ENCODE measurements around the gene CRACR2A.

Gene CRACR2A

DNA sequence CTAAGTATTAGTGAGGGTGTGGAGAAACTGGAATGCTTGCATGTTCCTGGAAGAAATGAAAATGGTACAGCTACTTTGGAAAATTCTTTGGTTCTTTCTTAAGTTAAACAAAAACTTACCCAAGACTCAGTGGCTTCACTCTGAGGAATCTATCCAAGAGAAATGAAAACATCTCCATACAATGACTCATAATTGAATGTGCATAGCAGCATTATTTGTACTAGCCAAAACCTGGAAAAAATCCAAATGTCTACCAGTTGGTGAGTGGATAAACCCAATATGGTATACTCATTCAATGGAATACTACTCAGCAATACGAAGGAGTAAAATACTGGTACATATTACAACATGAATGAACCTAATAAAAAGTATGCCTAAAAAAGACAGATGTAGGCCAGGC, 18.0 kb upstream of the CRACR2A start:
- Histone ChIP-seq H3K4me3 (ENCODE audit: low read length) (no peak overlapping the region), H3K4me2 (ENCODE audit: low read depth, low read length) (no peak overlapping the region), H4K20me1 (ENCODE audit: insufficient read depth, low read length) (no peaks in the 10 kb centered on the region), H3K9me2 (replicated peaks; ENCODE audit: insufficient read depth, low read length) (no peaks in the 10 kb centered on the region), H3K36me3 (replicated peaks; ENCODE audit: insufficient read depth, low read length) (no peaks in the 10 kb centered on the region), H3F3A (ENCODE audit: insufficient read depth, low read length) (no peaks in the 10 kb centered on the region), H3K27ac (ENCODE audit: low read length) (no peak overlapping the region), H3K9me3 (replicated peaks; ENCODE audit: insufficient read depth, low read length) (no peaks in the 10 kb centered on the region), H3K79me2 (ENCODE audit: low read length) (no peaks in the 10 kb centered on the region), H2AFZ (ENCODE audit: low read length) (no peak overlapping the region), H3K4me1 (ENCODE audit: low read length) (no peaks in the 10 kb centered on the region), H3K27me3 (replicated peaks; ENCODE audit: insufficient read depth, low read length) (no peaks in the 10 kb centered on the region), H3K9ac (ENCODE audit: low read length) (no peak overlapping the region)
- TF ChIP-seq, protein P1, sequence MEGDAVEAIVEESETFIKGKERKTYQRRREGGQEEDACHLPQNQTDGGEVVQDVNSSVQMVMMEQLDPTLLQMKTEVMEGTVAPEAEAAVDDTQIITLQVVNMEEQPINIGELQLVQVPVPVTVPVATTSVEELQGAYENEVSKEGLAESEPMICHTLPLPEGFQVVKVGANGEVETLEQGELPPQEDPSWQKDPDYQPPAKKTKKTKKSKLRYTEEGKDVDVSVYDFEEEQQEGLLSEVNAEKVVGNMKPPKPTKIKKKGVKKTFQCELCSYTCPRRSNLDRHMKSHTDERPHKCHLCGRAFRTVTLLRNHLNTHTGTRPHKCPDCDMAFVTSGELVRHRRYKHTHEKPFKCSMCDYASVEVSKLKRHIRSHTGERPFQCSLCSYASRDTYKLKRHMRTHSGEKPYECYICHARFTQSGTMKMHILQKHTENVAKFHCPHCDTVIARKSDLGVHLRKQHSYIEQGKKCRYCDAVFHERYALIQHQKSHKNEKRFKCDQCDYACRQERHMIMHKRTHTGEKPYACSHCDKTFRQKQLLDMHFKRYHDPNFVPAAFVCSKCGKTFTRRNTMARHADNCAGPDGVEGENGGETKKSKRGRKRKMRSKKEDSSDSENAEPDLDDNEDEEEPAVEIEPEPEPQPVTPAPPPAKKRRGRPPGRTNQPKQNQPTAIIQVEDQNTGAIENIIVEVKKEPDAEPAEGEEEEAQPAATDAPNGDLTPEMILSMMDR (IDR thresholded peaks at IDR 0.05; ENCODE audit: low read length) = no peak
- TF ChIP-seq EZH2 (optimal IDR thresholded peaks at IDR 0.05; ENCODE audit: low read depth, low read length) (no peak), EZH2phosphoT487 (IDR thresholded peaks at IDR 0.05; ENCODE audit: low read length) (no peak)
- DNase-seq = no peak

DNA sequence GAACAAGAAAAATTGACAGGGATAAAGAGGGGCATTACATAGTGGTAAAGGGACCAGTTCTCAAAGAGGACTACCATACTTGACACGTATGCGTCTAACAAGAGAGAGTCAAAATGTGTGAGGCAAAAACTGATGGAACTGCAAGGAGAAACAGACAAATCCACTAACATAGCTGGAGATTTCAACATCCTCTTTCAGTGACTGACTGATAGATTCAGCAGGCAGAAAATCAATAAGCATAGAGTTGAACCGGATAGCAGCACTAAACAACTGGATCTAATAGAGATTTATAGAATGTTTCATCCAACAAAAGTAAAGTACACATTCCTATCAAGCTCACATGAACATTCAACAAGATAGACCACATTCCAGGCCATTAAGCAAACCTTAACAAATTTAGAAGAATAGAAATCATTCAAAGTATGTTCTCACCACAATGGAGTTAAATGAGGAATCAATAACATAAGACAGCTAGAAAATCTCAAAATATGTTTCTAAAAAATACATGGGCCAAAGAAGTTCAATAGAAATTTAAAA, 16.1 kb upstream of the CRACR2A start:
- H3K27ac ChIP-seq (ENCODE audit: low read length) = no peak overlapping the region
- DNase-seq = no peak
- H2AFZ ChIP-seq (ENCODE audit: low read length) = no peak overlapping the region
- TF ChIP-seq, protein P1 (IDR thresholded peaks at IDR 0.05; ENCODE audit: low read length) = no peak
- TF ChIP-seq EZH2 (optimal IDR thresholded peaks at IDR 0.05; ENCODE audit: low read depth, low read length) (no peak), EZH2phosphoT487 (IDR thresholded peaks at IDR 0.05; ENCODE audit: low read length) (no peak)
- no peak overlapping the region for H3K9ac ChIP-seq (ENCODE audit: low read length)
- H3K9me3 ChIP-seq (replicated peaks; ENCODE audit: insufficient read depth, low read length) = no peaks in the 10 kb centered on the region
- H3K4me1 ChIP-seq (ENCODE audit: low read length) = no peaks in the 10 kb centered on the region
- no peak overlapping the region for H3K4me3 ChIP-seq (ENCODE audit: low read length)
- H3K36me3 ChIP-seq (replicated peaks; ENCODE audit: insufficient read depth, low read length) = no peaks in the 10 kb centered on the region
- no peaks in the 10 kb centered on the region for H4K20me1 ChIP-seq (ENCODE audit: insufficient read depth, low read length)
- H3K79me2 ChIP-seq (ENCODE audit: low read length) = no peaks in the 10 kb centered on the region
- no peak overlapping the region for H3K4me2 ChIP-seq (ENCODE audit: low read depth, low read length)
- H3F3A ChIP-seq (ENCODE audit: insufficient read depth, low read length) = no peaks in the 10 kb centered on the region
- H3K9me2 ChIP-seq (replicated peaks; ENCODE audit: insufficient read depth, low read length) = no peaks in the 10 kb centered on the region
- no peaks in the 10 kb centered on the region for H3K27me3 ChIP-seq (replicated peaks; ENCODE audit: insufficient read depth, low read length)

DNA sequence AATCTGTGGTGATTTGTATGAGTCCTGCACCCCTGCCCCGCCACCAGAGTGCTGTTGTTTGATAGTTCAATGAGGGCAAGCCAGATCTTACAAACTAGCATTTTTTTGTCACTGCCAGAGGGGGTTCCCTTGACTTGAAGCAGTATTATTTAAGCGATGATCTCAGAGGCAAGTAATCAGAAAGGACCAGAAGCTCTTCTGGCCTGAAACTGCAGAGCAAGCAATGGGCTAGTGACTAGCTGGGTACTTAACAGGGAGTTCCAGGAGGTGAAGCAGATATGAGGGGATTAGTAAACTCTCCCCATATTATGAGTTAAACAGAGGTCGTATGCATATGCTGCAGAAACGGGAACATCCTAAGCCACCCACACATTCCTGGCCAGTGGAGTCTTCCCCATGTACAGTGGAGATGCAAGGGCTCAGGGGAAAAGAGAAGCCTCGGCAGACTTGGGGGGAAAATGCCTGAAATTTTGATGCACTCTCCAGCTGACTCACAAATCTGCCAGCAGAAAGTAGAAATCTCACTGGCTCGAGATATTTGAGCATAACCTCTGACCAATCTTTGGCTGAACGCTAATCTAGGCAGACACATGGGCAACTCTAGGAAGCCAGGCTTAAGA, 8.3 kb upstream of the CRACR2A start:
- H3K9me3 ChIP-seq (replicated peaks; ENCODE audit: insufficient read depth, low read length) = no peaks in the 10 kb centered on the region
- TF ChIP-seq, protein P1 (IDR thresholded peaks at IDR 0.05; ENCODE audit: low read length) = no peak
- TF ChIP-seq EZH2 (optimal IDR thresholded peaks at IDR 0.05; ENCODE audit: low read depth, low read length) (no peak), EZH2phosphoT487 (IDR thresholded peaks at IDR 0.05; ENCODE audit: low read length) (no peak)
- no peak overlapping the region for H2AFZ ChIP-seq (ENCODE audit: low read length)
- H3K79me2 ChIP-seq (ENCODE audit: low read length) = no peaks in the 10 kb centered on the region
- H3K9me2 ChIP-seq (replicated peaks; ENCODE audit: insufficient read depth, low read length) = no peaks in the 10 kb centered on the region
- H3K4me2 ChIP-seq (ENCODE audit: low read depth, low read length) = no peak overlapping the region
- H3K36me3 ChIP-seq (replicated peaks; ENCODE audit: insufficient read depth, low read length) = no peaks in the 10 kb centered on the region
- H3K27me3 ChIP-seq (replicated peaks; ENCODE audit: insufficient read depth, low read length) = no peaks in the 10 kb centered on the region
- H4K20me1 ChIP-seq (ENCODE audit: insufficient read depth, low read length) = no peaks in the 10 kb centered on the region
- no peak overlapping the region for H3K9ac ChIP-seq (ENCODE audit: low read length)
- no peak for DNase-seq
- H3K4me1 ChIP-seq (ENCODE audit: low read length) = no peaks in the 10 kb centered on the region
- H3K4me3 ChIP-seq (ENCODE audit: low read length) = no peak overlapping the region
- no peak overlapping the region for H3K27ac ChIP-seq (ENCODE audit: low read length)
- no peaks in the 10 kb centered on the region for H3F3A ChIP-seq (ENCODE audit: insufficient read depth, low read length)

Data from MM.1S (cell line).